ENCODE results near the gene ADAMTSL3. TPM values are rescaled to one million over a fixed set of nuclear protein-coding genes. Genes with fewer than 3 reads are reported as not detected.
"Not testable (repeated sequence)": the region's sequence is repeated elsewhere in the genome, so short reads cannot be mapped to it uniquely, and the experiment has no call there.

Gene ADAMTSL3
- polyA plus RNA-seq, 1 of the 3 experiments (the other 2 are of a cell fraction), result 0.02 TPM

- Histone ChIP-seq H3K4me2 (peak overlapping the region; percentile 86), H4K20me1 (ENCODE audit: insufficient read depth) (no peaks in the 10 kb centered on the region), H2AFZ (ENCODE audit: low read depth) (peak overlapping the region; percentile 62), H3K9me2 (no peaks in the 10 kb centered on the region), H3K36me3 (replicated peaks in 1 of 2; ENCODE audit: control insufficient read depth in 1 of 2, insufficient read depth in 2 of 2, low read length in 1 of 2) (peaks cover 0 to 3% of the 10 kb centered on the region in 2 experiments), H3K27ac (ENCODE audit: low read depth in 2 of 2, low read length in 1 of 2) (peak overlapping the region; percentile 70 to 86), H3K4me1 (ENCODE audit: control insufficient read depth in 1 of 2, insufficient read depth in 2 of 2, low read depth in 1 of 2, low read length in 1 of 2) (peaks cover 9 to 16% of the 10 kb centered on the region in 2 experiments; a peak in 3 of 4 replicates), H3K9me3 (no peaks in the 10 kb centered on the region), H3K9ac (peak overlapping the region; percentile 51), H3K79me2 (ENCODE audit: insufficient read depth) (no peaks in the 10 kb centered on the region), H3F3A (replicated peaks; ENCODE audit: insufficient read depth) (peaks cover 38% of the 10 kb centered on the region), H3K27me3 (ENCODE audit: insufficient read depth) (no peaks in the 10 kb centered on the region), H3K4me3 (ENCODE audit: low read depth in 2 of 2, low read length in 1 of 2) (peak overlapping the region; percentile 55 to 62)
- ChIA-PET POLR2A (no interaction called here), CTCF (interaction anchor here (0.9 to 1.0 kb wide), 2 partner anchors 12 to 18 kb away, joined by 3 read pairs; no protein-coding TSS in a partner anchor)
- DNase-seq, result peak; percentile 73
- TF ChIP-seq SIN3A (IDR thresholded peaks at IDR 0.05; ENCODE audit: borderline replicate concordance, low read depth, low read length) (peak; percentile 18; the same call in 1 of the 2 replicates), USF1 (IDR thresholded peaks at IDR 0.05; ENCODE audit: borderline replicate concordance, low read depth) (peak; percentile 51; the same call in 1 of the 2 replicates), MAX (IDR thresholded peaks at IDR 0.05; ENCODE audit: low read depth) (peak; percentile 24), RAD21 (IDR thresholded peaks at IDR 0.05; ENCODE audit: low read length) (no peak), MXI1 (IDR thresholded peaks at IDR 0.05; ENCODE audit: low read depth, low read length) (peak; percentile 72), FOXM1 (IDR thresholded peaks at IDR 0.05; ENCODE audit: low read depth) (no peak), EP300 (IDR thresholded peaks at IDR 0.05; ENCODE audit: borderline replicate concordance in 1 of 2, low read depth in 1 of 2, low read length in 1 of 2) (peak in 1 of 2 experiments; percentile 6; a peak in 1 of 4 replicates), GABPA (IDR thresholded peaks at IDR 0.05; ENCODE audit: low read depth) (peak; percentile 14; the same call in 1 of the 2 replicates), GATA2 (CRISPR knock-in tag; IDR thresholded peaks at IDR 0.05) (no peak), FOXJ3 (CRISPR knock-in tag; IDR thresholded peaks at IDR 0.05) (0 out of 2 replicates have a peak, but pooled peaks have one; percentile 32), TEAD4 (IDR thresholded peaks at IDR 0.05; ENCODE audit: borderline replicate concordance, insufficient read depth) (no peak)
- WGBS (ENCODE audit: low lambda C conversion rate), result 12% methylated on average over 29 of the region's 65 CpGs
Observed at GRCh38 chr15:84079885-84080777, 426.2 kb downstream of the ADAMTSL3 start.

- Histone ChIP-seq H3K4me2 (peak overlapping the region; percentile 86), H3K4me3 (ENCODE audit: low read depth in 2 of 2, low read length in 1 of 2) (peak overlapping the region; percentile 55 to 62), H3F3A (replicated peaks; ENCODE audit: insufficient read depth) (peaks cover 38% of the 10 kb centered on the region), H3K4me1 (ENCODE audit: control insufficient read depth in 1 of 2, insufficient read depth in 2 of 2, low read depth in 1 of 2, low read length in 1 of 2) (peaks cover 9 to 16% of the 10 kb centered on the region in 2 experiments; a peak in 3 of 4 replicates), H2AFZ (ENCODE audit: low read depth) (peak overlapping the region; percentile 62), H3K27ac (ENCODE audit: low read depth in 2 of 2, low read length in 1 of 2) (peak overlapping the region in 1 of 2 experiments; percentile 86; a peak in 2 of 4 replicates), H3K9ac (peak overlapping the region; percentile 51)
- H3K36me3 ChIP-seq (replicated peaks in 1 of 2; ENCODE audit: control insufficient read depth in 1 of 2, insufficient read depth in 2 of 2, low read length in 1 of 2); H4K20me1 ChIP-seq (ENCODE audit: insufficient read depth); H3K79me2 ChIP-seq (ENCODE audit: insufficient read depth); H3K9me2 ChIP-seq; H3K27me3 ChIP-seq (ENCODE audit: insufficient read depth); H3K9me3 ChIP-seq; DNase-seq; POLR2A ChIA-PET: not testable (repeated sequence)
- TF ChIP-seq ELF1 (IDR thresholded peaks at IDR 0.05) (0 out of 2 replicates have a peak, but pooled peaks have one; percentile 22), FOSL2 (IDR thresholded peaks at IDR 0.05; ENCODE audit: borderline replicate concordance, low read depth) (peak; percentile 83), JUND (IDR thresholded peaks at IDR 0.05) (peak; percentile 53)
- CTCF ChIA-PET, result interaction anchor here (0.6 to 1.0 kb wide), 3 partner anchors 12 to 535 kb away, joined by 3 read pairs; no protein-coding TSS in a partner anchor
- 2% methylated on average over 9 of the region's 9 CpGs for WGBS (ENCODE audit: low lambda C conversion rate)
Observed at GRCh38 chr15:84080778-84081084, 426.8 kb downstream of the ADAMTSL3 start.

Measured in SK-N-SH (cell line).